ENCODE data around the gene EVL. TPM values are rescaled to one million over a fixed set of nuclear protein-coding genes. Genes with fewer than 3 reads are reported as not detected.
A peak's percentile ranks its signal among the peaks of the same experiment; 100 is the strongest.
"Not testable (repeated sequence)": the region's sequence is repeated elsewhere in the genome, so short reads cannot be mapped to it uniquely, and the experiment has no call there.

The EVL gene
- total and polyA plus RNA-seq, 2 of the 8 experiments (the other 6 are each of a cell fraction or from before 2014, with no cell fraction given), result 30.7 to 64.6 TPM

GRCh38 chr14:100180671-100181070, 115.4 kb downstream of the EVL start:
- H3K14ac ChIP-seq (ENCODE audit: insufficient read length); H3K56ac ChIP-seq (replicated peaks; ENCODE audit: insufficient read length, low read depth, low read length); H4K5ac ChIP-seq (ENCODE audit: insufficient read length, low read depth, low read length); H3K36me3 ChIP-seq (ENCODE audit: control insufficient read depth in 2 of 4, insufficient read depth in 4 of 4, low read length in 3 of 4); H2BK12ac ChIP-seq (ENCODE audit: low read depth, low read length); H2BK15ac ChIP-seq (ENCODE audit: low read length); H3K79me1 ChIP-seq (ENCODE audit: low read depth, low read length); FAIRE-seq; H3K4ac ChIP-seq (replicated peaks; ENCODE audit: insufficient read length, low read depth, low read length); H3K4me2 ChIP-seq (ENCODE audit: insufficient read depth in 1 of 2, low read depth in 2 of 2, low read length in 2 of 2); H3K18ac ChIP-seq (ENCODE audit: extremely low read depth, low read length); H4K91ac ChIP-seq (replicated peaks; ENCODE audit: insufficient read length, low read length); H3K4me3 ChIP-seq (ENCODE audit: extremely low read depth in 1 of 4, insufficient read depth in 2 of 4, low read depth in 3 of 4, low read length in 4 of 4); H2AFZ ChIP-seq (ENCODE audit: low read length); H3K9me3 ChIP-seq (ENCODE audit: insufficient read depth in 2 of 2, low read depth in 1 of 2, low read length in 1 of 2); H3K27me3 ChIP-seq (replicated peaks in 1 of 4; ENCODE audit: control insufficient read depth in 3 of 4, extremely low read depth in 1 of 4, insufficient read depth in 3 of 4, low read length in 3 of 4); H3K4me1 ChIP-seq (replicated peaks in 1 of 4; ENCODE audit: control insufficient read depth in 3 of 4, insufficient read depth in 4 of 4, low read length in 3 of 4); H3K27ac ChIP-seq (ENCODE audit: low read depth, low read length); H3K79me2 ChIP-seq (ENCODE audit: control insufficient read depth in 1 of 2, insufficient read depth in 2 of 2, low read length in 2 of 2); H2AK5ac ChIP-seq (ENCODE audit: low read depth, low read length); H3K23me2 ChIP-seq (ENCODE audit: low read depth, low read length); H2BK5ac ChIP-seq (ENCODE audit: low read depth, low read length); H3K9ac ChIP-seq (replicated peaks in 1 of 4; ENCODE audit: extremely low read depth in 1 of 4, low read depth in 3 of 4, low read length in 3 of 4); H4K20me1 ChIP-seq (replicated peaks in 1 of 2; ENCODE audit: control insufficient read depth in 1 of 2, insufficient read depth in 2 of 2, low read length in 2 of 2); H3K23ac ChIP-seq (ENCODE audit: insufficient read length); H4K8ac ChIP-seq (ENCODE audit: extremely low read depth, insufficient read depth, low read length); H2BK20ac ChIP-seq (ENCODE audit: low read length); DNase-seq (ENCODE audit: low read depth in 1 of 2, low spot score in 2 of 2); H2BK120ac ChIP-seq (replicated peaks; ENCODE audit: low read depth, low read length): not testable (repeated sequence)
- POLR2A ChIA-PET (ENCODE audit: partially characterized antibody), result interaction anchor here (0.7 kb wide), 1 partner anchor 79 kb away, joined by 3 read pairs; no protein-coding TSS in a partner anchor
- CTCF ChIA-PET (ENCODE audit: partially characterized antibody), result interaction anchor here (0.6 to 2.5 kb wide), 2 partner anchors 25 to 44 kb away, joined by 3 to 12 read pairs; no protein-coding TSS in a partner anchor
- WGBS, 2 experiments (ENCODE audit: extremely low coverage in 1 of 2, insufficient coverage in 1 of 2, insufficient read length in 1 of 2, insufficient replicate concordance in 2 of 2, low coverage in 1 of 2, low lambda C conversion rate in 2 of 2, missing lambda C conversion rate in 1 of 2), result 80% methylated on average over 1 of the region's 30 CpGs; no CpG with 5 or more reads in 1 of the 2 experiments

- H3K56ac ChIP-seq (replicated peaks; ENCODE audit: insufficient read length, low read depth, low read length); H2BK15ac ChIP-seq (ENCODE audit: low read length); H2BK120ac ChIP-seq (replicated peaks; ENCODE audit: low read depth, low read length); H4K5ac ChIP-seq (ENCODE audit: insufficient read length, low read depth, low read length); CTCF ChIA-PET (ENCODE audit: partially characterized antibody); H3K14ac ChIP-seq (ENCODE audit: insufficient read length); H2AK5ac ChIP-seq (ENCODE audit: low read depth, low read length); H2BK12ac ChIP-seq (ENCODE audit: low read depth, low read length); H3K9ac ChIP-seq (replicated peaks in 1 of 4; ENCODE audit: extremely low read depth in 1 of 4, low read depth in 3 of 4, low read length in 3 of 4); H3K36me3 ChIP-seq (ENCODE audit: control insufficient read depth in 2 of 4, insufficient read depth in 4 of 4, low read length in 3 of 4); H3K4me2 ChIP-seq (ENCODE audit: insufficient read depth in 1 of 2, low read depth in 2 of 2, low read length in 2 of 2); POLR2A ChIA-PET (ENCODE audit: partially characterized antibody); H3K27ac ChIP-seq (ENCODE audit: low read depth, low read length); H3K4me3 ChIP-seq (ENCODE audit: extremely low read depth in 1 of 4, insufficient read depth in 2 of 4, low read depth in 3 of 4, low read length in 4 of 4); H2AFZ ChIP-seq (ENCODE audit: low read length); H4K8ac ChIP-seq (ENCODE audit: extremely low read depth, insufficient read depth, low read length); H3K4ac ChIP-seq (replicated peaks; ENCODE audit: insufficient read length, low read depth, low read length); H3K23me2 ChIP-seq (ENCODE audit: low read depth, low read length); H4K20me1 ChIP-seq (replicated peaks in 1 of 2; ENCODE audit: control insufficient read depth in 1 of 2, insufficient read depth in 2 of 2, low read length in 2 of 2); H3K9me3 ChIP-seq (ENCODE audit: insufficient read depth in 2 of 2, low read depth in 1 of 2, low read length in 1 of 2); H4K91ac ChIP-seq (replicated peaks; ENCODE audit: insufficient read length, low read length); DNase-seq (ENCODE audit: low read depth in 1 of 2, low spot score in 2 of 2); H2BK5ac ChIP-seq (ENCODE audit: low read depth, low read length); H3K4me1 ChIP-seq (replicated peaks in 1 of 4; ENCODE audit: control insufficient read depth in 3 of 4, insufficient read depth in 4 of 4, low read length in 3 of 4); H3K79me1 ChIP-seq (ENCODE audit: low read depth, low read length); H2BK20ac ChIP-seq (ENCODE audit: low read length); FAIRE-seq; H3K27me3 ChIP-seq (replicated peaks in 1 of 4; ENCODE audit: control insufficient read depth in 3 of 4, extremely low read depth in 1 of 4, insufficient read depth in 3 of 4, low read length in 3 of 4); H3K79me2 ChIP-seq (ENCODE audit: control insufficient read depth in 1 of 2, insufficient read depth in 2 of 2, low read length in 2 of 2); H3K18ac ChIP-seq (ENCODE audit: extremely low read depth, low read length): not testable (repeated sequence)
- H3K23ac ChIP-seq (ENCODE audit: insufficient read length), result peak overlapping the region; percentile 79
- WGBS, 2 experiments (ENCODE audit: extremely low coverage in 1 of 2, insufficient coverage in 1 of 2, insufficient read length in 1 of 2, insufficient replicate concordance in 2 of 2, low coverage in 1 of 2, low lambda C conversion rate in 2 of 2, missing lambda C conversion rate in 1 of 2), result 85% methylated on average over 3 of the region's 4 CpGs; no CpG with 5 or more reads in 1 of the 2 experiments
Observed at GRCh38 chr14:100181876-100182551, 116.8 kb downstream of the EVL start.

All from H1 (cell line).